ENCODE measurements around the gene VAV3. TPM values are rescaled to one million over a fixed set of nuclear protein-coding genes. Genes with fewer than 3 reads are reported as not detected.

The VAV3 gene
- total and polyA plus RNA-seq, 3 donors from 2014 or later, result 10.1 to 11.4 (median 11.3) TPM

DNA sequence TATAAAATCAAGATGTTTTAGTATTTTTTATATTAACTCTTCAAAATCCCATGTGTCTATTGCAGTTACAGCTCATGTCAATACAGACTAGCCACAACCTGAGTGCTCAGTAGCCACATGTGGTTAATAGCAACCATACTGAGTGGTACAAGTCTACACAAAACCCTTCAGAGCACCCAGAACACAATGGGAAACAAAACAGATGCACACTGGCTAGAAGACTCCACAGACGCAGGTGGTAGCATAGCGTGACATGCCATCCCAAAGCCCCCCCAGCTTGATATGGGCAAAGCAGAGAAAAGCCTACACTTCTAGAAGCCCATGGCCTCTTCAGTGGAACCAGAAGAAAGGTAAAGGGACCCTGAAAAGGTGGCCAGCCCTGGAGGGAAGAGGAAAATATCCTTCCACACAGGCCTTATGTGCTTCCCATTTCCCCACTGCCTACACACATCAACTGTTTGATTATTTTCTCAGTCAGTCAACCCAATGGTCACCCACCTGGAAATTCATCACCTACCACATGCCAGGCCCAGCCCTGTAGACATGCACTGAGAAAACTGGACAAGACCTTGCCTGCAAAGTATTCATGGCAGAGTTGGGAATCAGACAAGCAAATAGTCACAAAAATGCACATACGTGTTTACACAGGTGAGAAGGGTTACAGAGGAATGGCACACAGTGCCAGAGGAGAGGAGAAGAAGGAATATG is 175.0 kb downstream of the VAV3 start:
- TF ChIP-seq POLR2A (IDR thresholded peaks at IDR 0.05), result no peak
- TF ChIP-seq, protein P1, sequence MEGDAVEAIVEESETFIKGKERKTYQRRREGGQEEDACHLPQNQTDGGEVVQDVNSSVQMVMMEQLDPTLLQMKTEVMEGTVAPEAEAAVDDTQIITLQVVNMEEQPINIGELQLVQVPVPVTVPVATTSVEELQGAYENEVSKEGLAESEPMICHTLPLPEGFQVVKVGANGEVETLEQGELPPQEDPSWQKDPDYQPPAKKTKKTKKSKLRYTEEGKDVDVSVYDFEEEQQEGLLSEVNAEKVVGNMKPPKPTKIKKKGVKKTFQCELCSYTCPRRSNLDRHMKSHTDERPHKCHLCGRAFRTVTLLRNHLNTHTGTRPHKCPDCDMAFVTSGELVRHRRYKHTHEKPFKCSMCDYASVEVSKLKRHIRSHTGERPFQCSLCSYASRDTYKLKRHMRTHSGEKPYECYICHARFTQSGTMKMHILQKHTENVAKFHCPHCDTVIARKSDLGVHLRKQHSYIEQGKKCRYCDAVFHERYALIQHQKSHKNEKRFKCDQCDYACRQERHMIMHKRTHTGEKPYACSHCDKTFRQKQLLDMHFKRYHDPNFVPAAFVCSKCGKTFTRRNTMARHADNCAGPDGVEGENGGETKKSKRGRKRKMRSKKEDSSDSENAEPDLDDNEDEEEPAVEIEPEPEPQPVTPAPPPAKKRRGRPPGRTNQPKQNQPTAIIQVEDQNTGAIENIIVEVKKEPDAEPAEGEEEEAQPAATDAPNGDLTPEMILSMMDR (IDR thresholded peaks at IDR 0.05), result no peak
- no peaks in the 10 kb centered on the region for H3K9me3 ChIP-seq
- intact Hi-C loops (cut with DNase I; ENCODE audit: low total_unique reads), result loop anchor here (5.0 kb wide), 1 partner anchor 332 kb away; no protein-coding TSS in a partner anchor
- no peak for DNase-seq
- H3K27me3 ChIP-seq, result no peaks in the 10 kb centered on the region
- no peak overlapping the region for H3K27ac ChIP-seq
- 89 to 96% methylated on average over 3 of the region's 3 CpGs for WGBS, 2 donors
- H3K36me3 ChIP-seq (ENCODE audit: low read depth, missing control alignments), result no peaks in the 10 kb centered on the region
- no peak overlapping the region for H3K4me3 ChIP-seq
- H3K4me1 ChIP-seq, result no peaks in the 10 kb centered on the region

DNA sequence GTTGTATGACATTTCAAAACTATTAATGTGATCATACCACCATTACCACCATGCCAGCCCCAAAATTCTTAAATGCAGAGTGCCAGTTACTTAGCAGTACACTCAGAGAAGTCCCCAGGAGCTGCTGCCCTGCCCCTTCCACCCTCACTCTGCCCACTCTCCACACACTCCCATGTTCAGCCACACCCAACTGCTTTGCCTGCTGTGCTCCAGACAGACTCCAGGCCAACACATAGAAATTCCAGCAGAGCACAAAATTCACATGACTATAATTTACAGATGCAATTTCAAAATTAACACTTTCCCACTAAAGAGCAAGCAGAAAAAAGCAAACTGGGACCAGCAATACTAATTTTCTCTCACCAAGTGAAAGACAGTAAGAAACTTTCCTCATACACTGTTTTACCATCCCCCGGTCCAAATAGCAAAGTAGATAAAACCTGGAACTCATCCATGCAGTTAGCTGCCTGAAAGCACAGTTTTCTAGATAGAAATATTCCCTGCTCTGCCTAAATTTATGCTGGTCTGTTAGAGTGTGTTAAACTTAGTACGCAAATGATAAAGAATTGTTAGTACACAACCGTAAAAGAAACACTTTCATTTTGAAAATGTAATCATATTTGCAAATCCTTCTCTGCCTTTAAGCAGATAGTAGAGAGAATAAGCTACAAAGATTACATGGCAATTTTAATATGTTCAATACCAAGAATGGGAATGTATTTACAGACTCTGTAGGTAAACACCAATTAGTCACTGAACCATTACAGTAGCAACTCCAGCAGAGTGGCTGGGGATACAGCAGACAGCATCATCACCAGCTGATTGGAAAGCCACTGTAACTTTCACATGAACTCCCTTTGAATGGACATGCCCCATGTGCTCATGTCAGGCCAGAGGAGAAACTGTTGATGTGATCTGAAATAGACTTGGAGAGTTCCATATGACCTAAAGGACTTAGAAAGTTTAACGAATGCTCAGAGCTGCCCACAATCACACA is 176.5 kb downstream of the VAV3 start:
- Histone ChIP-seq H3K4me3 (no peak overlapping the region), H3K36me3 (ENCODE audit: low read depth, missing control alignments) (no peaks in the 10 kb centered on the region), H3K27me3 (no peaks in the 10 kb centered on the region), H3K9me3 (no peaks in the 10 kb centered on the region), H3K4me1 (no peaks in the 10 kb centered on the region), H3K27ac (no peak overlapping the region)
- intact Hi-C loops (cut with DNase I; ENCODE audit: low total_unique reads), result loop anchor here (5.0 kb wide), 1 partner anchor 334 kb away; no protein-coding TSS in a partner anchor
- TF ChIP-seq POLR2A (IDR thresholded peaks at IDR 0.05), result no peak
- TF ChIP-seq, protein P1 (IDR thresholded peaks at IDR 0.05), result no peak
- WGBS, 2 donors, result 31 to 49% methylated on average over 4 of the region's 4 CpGs
- no peak for DNase-seq

DNA sequence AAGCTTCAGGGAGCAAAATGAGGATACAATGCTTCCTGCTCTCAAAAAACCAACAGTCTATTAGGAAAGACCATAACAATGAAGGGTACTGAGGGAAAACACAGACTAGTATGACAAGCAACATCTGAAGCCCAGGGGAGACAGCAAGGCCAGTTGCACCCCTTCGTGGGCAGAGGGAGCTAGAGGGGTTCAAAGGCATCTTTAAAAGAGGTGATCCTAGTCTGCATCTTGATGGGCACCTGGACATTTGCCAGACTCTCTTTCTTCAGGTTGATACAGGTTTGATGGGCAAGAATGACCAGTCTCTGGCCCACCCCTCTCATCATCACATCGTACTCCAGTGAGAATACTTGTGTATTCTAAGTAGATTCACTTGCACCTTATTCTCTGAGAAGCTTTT is 177.7 kb downstream of the VAV3 start:
- WGBS, 2 donors, result 71 to 85% methylated on average over 2 of the region's 2 CpGs
- Histone ChIP-seq H3K9me3 (no peaks in the 10 kb centered on the region), H3K4me1 (no peaks in the 10 kb centered on the region), H3K27ac (no peak overlapping the region), H3K36me3 (ENCODE audit: low read depth, missing control alignments) (no peaks in the 10 kb centered on the region), H3K4me3 (no peak overlapping the region), H3K27me3 (no peaks in the 10 kb centered on the region)
- intact Hi-C loops (cut with DNase I; ENCODE audit: low total_unique reads), result loop anchor here (5.0 kb wide), 1 partner anchor 335 kb away; no protein-coding TSS in a partner anchor
- DNase-seq, result no peak
- TF ChIP-seq, protein P1 (IDR thresholded peaks at IDR 0.05), result no peak
- TF ChIP-seq POLR2A (IDR thresholded peaks at IDR 0.05), result no peak

DNA sequence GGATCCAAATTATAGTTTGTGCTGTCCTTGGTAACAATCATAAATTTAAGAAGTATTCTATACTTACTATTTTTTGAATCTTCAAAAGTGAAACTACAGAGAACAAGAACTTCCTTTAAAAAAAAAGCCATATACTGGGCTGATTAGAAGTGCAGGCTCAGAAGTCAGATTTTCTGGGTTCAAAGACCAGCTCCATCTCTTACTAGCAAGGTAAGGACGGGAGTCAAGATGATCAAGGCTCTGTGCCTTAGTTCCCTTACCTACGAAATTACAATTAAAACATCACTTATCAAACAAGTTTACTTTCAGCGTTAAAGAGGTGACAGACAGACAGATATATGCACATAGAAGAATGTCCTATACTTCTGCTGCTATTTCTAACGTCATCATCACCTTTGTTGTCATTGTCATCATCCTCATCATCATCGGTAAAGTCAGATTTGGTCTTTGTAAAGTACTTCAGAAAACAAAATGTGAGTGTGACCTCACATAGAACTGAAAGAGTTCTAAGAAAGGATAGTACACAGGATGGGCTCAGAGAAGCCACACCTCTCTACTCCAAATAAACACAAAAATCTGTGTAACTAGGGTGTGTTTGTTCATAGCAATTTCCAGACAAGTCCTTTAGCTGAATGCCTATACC is 178.7 kb downstream of the VAV3 start:
- H3K9me3 ChIP-seq, result no peaks in the 10 kb centered on the region
- H3K27ac ChIP-seq, result no peak overlapping the region
- no peak for TF ChIP-seq POLR2A (IDR thresholded peaks at IDR 0.05)
- TF ChIP-seq, protein P1 (IDR thresholded peaks at IDR 0.05), result no peak
- no peak overlapping the region for H3K4me3 ChIP-seq
- no peaks in the 10 kb centered on the region for H3K4me1 ChIP-seq
- H3K27me3 ChIP-seq, result no peaks in the 10 kb centered on the region
- H3K36me3 ChIP-seq (ENCODE audit: low read depth, missing control alignments), result no peaks in the 10 kb centered on the region
- intact Hi-C loops (cut with DNase I; ENCODE audit: low total_unique reads), result loop anchor here (5.0 kb wide), 1 partner anchor 336 kb away; no protein-coding TSS in a partner anchor
- DNase-seq, result no peak
- WGBS, 2 donors, result 81 to 86% methylated on average over 5 of the region's 5 CpGs
